Stimulated activated naive B cell treated with anti-CD40 and anti-IgM and Interleukin-4, amounts not matched to agents 10 μg/mL and 1 μg/mL and 100 μg/mL, for 72 hours (primary cell): ENCODE results near the gene CILP2.
A peak's percentile ranks its signal among the peaks of the same experiment; 100 is the strongest.

Experiments
- ATAC-seq, 2 donors: fragments of 150-1000 bp; cut with Tn5 transposase; replicated peaks; 2 replicates each; pipeline ENCODE4 v1.10.0; 2021; ENCODE audit warnings: moderate library complexity in 1 of 2
- DNase-seq: peaks from one replicate; pipeline ENCODE4 v3.0.0; 2021
- H3K27ac Mint-ChIP-seq: one replicate; pipeline ENCODE4 v1.8.0; 2022; ENCODE audit warnings: mild to moderate bottlenecking, mixed read lengths
- H3K27me3 Mint-ChIP-seq, 2 donors: one replicate each; pipeline ENCODE4 v1.8.0; 2022; ENCODE audit warnings: mixed read lengths in 2 of 2
- H3K36me3 Mint-ChIP-seq, 2 donors: one replicate each; pipeline ENCODE4 v1.8.0; 2022; ENCODE audit warnings: mixed read lengths in 2 of 2, mild to moderate bottlenecking in 1 of 2
- H3K4me1 Mint-ChIP-seq, 2 donors: one replicate each; pipeline ENCODE4 v1.8.0; 2022; ENCODE audit warnings: mixed read lengths in 2 of 2, mild to moderate bottlenecking in 1 of 2
- H3K4me3 Mint-ChIP-seq, 2 donors: one replicate each; pipeline ENCODE4 v1.8.0; 2022; ENCODE audit warnings: mild to moderate bottlenecking in 2 of 2, mixed read lengths in 2 of 2, moderate library complexity in 1 of 2
- H3K9me3 Mint-ChIP-seq, 2 donors: one replicate each; pipeline ENCODE4 v1.8.0; 2022; ENCODE audit warnings: mixed read lengths in 2 of 2, mild to moderate bottlenecking in 1 of 2

CILP2 gene

GRCh38 chr19:19501798-19502197 lies 36.3 kb upstream of the CILP2 start:
- ATAC-seq, result no peak
- peak overlapping the region; percentile 69 for H3K27ac Mint-ChIP-seq

GRCh38 chr19:19502281-19502680 lies 35.8 kb upstream of the CILP2 start:
- DNase-seq, result no peak
- Mint-ChIP-seq H3K36me3 (peaks cover 53 to 59% of the 10 kb centered on the region in 2 donors), H3K27ac (peak overlapping the region; percentile 69), H3K27me3 (no peaks in the 10 kb centered on the region), H3K4me3 (no peak overlapping the region), H3K9me3 (no peaks in the 10 kb centered on the region), H3K4me1 (no peaks in the 10 kb centered on the region)
- no peak for ATAC-seq

More at GRCh38 chr19:19501798-19502197, 36.3 kb upstream of the CILP2 start:
- Mint-ChIP-seq H3K4me3 (no peak overlapping the region), H3K36me3 (peaks cover 53 to 60% of the 10 kb centered on the region in 2 donors), H3K27me3 (no peaks in the 10 kb centered on the region), H3K9me3 (no peaks in the 10 kb centered on the region), H3K4me1 (no peaks in the 10 kb centered on the region)
- no peak for DNase-seq

GRCh38 chr19:19502808-19503602 lies 35.1 kb upstream of the CILP2 start:
- Mint-ChIP-seq H3K27me3 (no peaks in the 10 kb centered on the region), H3K4me3 (no peak overlapping the region), H3K36me3 (peaks cover 57 to 64% of the 10 kb centered on the region in 2 donors), H3K9me3 (no peaks in the 10 kb centered on the region), H3K4me1 (no peaks in the 10 kb centered on the region), H3K27ac (peak overlapping the region; percentile 33)
- no peak for ATAC-seq
- DNase-seq, result no peak

- ATAC-seq (no peak), DNase-seq (no peak)
- Mint-ChIP-seq H3K4me1 (no peaks in the 10 kb centered on the region), H3K36me3 (peaks cover 49 to 58% of the 10 kb centered on the region in 2 donors), H3K27me3 (no peaks in the 10 kb centered on the region), H3K9me3 (no peaks in the 10 kb centered on the region), H3K27ac (no peak overlapping the region), H3K4me3 (no peak overlapping the region)
Observed at GRCh38 chr19:19504754-19505668, 33.1 kb upstream of the CILP2 start.

GRCh38 chr19:19505669-19506326 lies 32.3 kb upstream of the CILP2 start:
- Mint-ChIP-seq H3K4me3 (no peak overlapping the region), H3K27me3 (no peaks in the 10 kb centered on the region), H3K27ac (peak overlapping the region; percentile 37), H3K4me1 (peaks cover 0 to 2% of the 10 kb centered on the region in 2 donors), H3K36me3 (peaks cover 48 to 57% of the 10 kb centered on the region in 2 donors), H3K9me3 (no peaks in the 10 kb centered on the region)
- DNase-seq (no peak), ATAC-seq (no peak)

- Mint-ChIP-seq H3K4me1 (peaks cover 0 to 2% of the 10 kb centered on the region in 2 donors), H3K4me3 (no peak overlapping the region), H3K9me3 (no peaks in the 10 kb centered on the region), H3K27ac (no peak overlapping the region), H3K27me3 (no peaks in the 10 kb centered on the region), H3K36me3 (peaks cover 45 to 53% of the 10 kb centered on the region in 2 donors)
- DNase-seq (no peak), ATAC-seq (no peak)
Observed at GRCh38 chr19:19506592-19506991, 31.5 kb upstream of the CILP2 start.

GRCh38 chr19:19507354-19507753 lies 30.7 kb upstream of the CILP2 start:
- peaks cover 40 to 47% of the 10 kb centered on the region in 2 donors for H3K36me3 Mint-ChIP-seq

GRCh38 chr19:19508217-19508616 lies 29.8 kb upstream of the CILP2 start:
- Mint-ChIP-seq H3K27ac (no peak overlapping the region), H3K9me3 (no peaks in the 10 kb centered on the region), H3K36me3 (peaks cover 31 to 40% of the 10 kb centered on the region in 2 donors), H3K27me3 (no peaks in the 10 kb centered on the region), H3K4me3 (no peak overlapping the region), H3K4me1 (peaks cover 0 to 3% of the 10 kb centered on the region in 2 donors)
- no peak for DNase-seq
- ATAC-seq, result peak in 1 of 2 donors; percentile 16

More at GRCh38 chr19:19507354-19507753, 30.7 kb upstream of the CILP2 start:
- DNase-seq, result no peak
- Mint-ChIP-seq H3K9me3 (no peaks in the 10 kb centered on the region), H3K27ac (peak overlapping the region; percentile 42), H3K4me3 (no peak overlapping the region), H3K27me3 (no peaks in the 10 kb centered on the region), H3K4me1 (peaks cover 0 to 3% of the 10 kb centered on the region in 2 donors)
- ATAC-seq, result no peak

- H3K27me3 Mint-ChIP-seq, result no peaks in the 10 kb centered on the region
- no peak overlapping the region for H3K4me3 Mint-ChIP-seq
- H3K9me3 Mint-ChIP-seq, result no peaks in the 10 kb centered on the region
- H3K36me3 Mint-ChIP-seq, result peaks cover 27 to 31% of the 10 kb centered on the region in 2 donors
- peaks cover 3 to 6% of the 10 kb centered on the region in 2 donors for H3K4me1 Mint-ChIP-seq
- DNase-seq, result no peak
- peak; percentile 16 to 19 for ATAC-seq
- H3K27ac Mint-ChIP-seq, result peak overlapping the region; percentile 20
Observed at GRCh38 chr19:19510432-19510831, 27.6 kb upstream of the CILP2 start.

GRCh38 chr19:19513682-19514081 lies 24.4 kb upstream of the CILP2 start:
- Mint-ChIP-seq H3K36me3 (peaks cover 8 to 9% of the 10 kb centered on the region in 2 donors), H3K27me3 (no peaks in the 10 kb centered on the region), H3K4me3 (no peak overlapping the region), H3K9me3 (no peaks in the 10 kb centered on the region), H3K27ac (peak overlapping the region; percentile 83), H3K4me1 (peaks cover 3 to 21% of the 10 kb centered on the region in 2 donors)
- DNase-seq (no peak), ATAC-seq (no peak)

GRCh38 chr19:19514215-19514657 lies 23.8 kb upstream of the CILP2 start:
- Mint-ChIP-seq H3K4me1 (peaks cover 6 to 24% of the 10 kb centered on the region in 2 donors), H3K27me3 (no peaks in the 10 kb centered on the region), H3K36me3 (peaks cover 11 to 13% of the 10 kb centered on the region in 2 donors), H3K27ac (peak overlapping the region; percentile 83), H3K9me3 (no peaks in the 10 kb centered on the region), H3K4me3 (peak overlapping the region; percentile 71 to 72)
- no peak for ATAC-seq
- no peak for DNase-seq

- DNase-seq (no peak), ATAC-seq (no peak)
- no peaks in the 10 kb centered on the region for H3K9me3 Mint-ChIP-seq
- H3K4me1 Mint-ChIP-seq, result peaks cover 10 to 31% of the 10 kb centered on the region in 2 donors
- peaks cover 18 to 21% of the 10 kb centered on the region in 2 donors for H3K36me3 Mint-ChIP-seq
- H3K27me3 Mint-ChIP-seq, result no peaks in the 10 kb centered on the region
- peak within 1 kb of the TSS; percentile 95 for H3K27ac Mint-ChIP-seq
- peak within 1 kb of the TSS; percentile 89 to 97 for H3K4me3 Mint-ChIP-seq
Observed at GRCh38 chr19:19514881-19515641, 23.0 kb upstream of the CILP2 start, which contains the start of gene TSSK6. Gene TSSK6 (minus strand): TSS chr19:19515548. CDS start chr19:19515427, 121 bp downstream.
